ENCODE data around the gene SLC12A1.

DNA sequence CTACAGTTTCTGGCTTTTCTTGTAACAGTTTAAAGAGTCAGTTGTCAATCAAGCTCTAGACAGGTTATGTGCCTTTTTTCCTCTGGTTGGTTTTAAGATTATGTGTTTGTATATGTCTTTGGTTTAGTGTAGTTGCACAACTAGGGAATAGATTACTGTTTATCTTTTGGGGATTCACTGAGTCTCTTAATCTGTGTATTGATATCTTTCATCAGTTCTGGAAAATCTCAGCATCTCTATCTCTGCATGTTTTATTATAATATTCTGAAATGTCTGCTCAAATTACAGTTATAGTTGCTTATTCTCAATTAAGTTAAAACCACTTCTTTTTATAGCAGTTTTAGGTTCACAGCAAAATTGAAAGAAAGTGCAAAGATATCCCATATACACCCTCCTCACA is 139.4 kb downstream of the SLC12A1 start:
- no peak for TF ChIP-seq POLR2AphosphoS5 (IDR thresholded peaks at IDR 0.05; ENCODE audit: low read depth, low read length)
- TF ChIP-seq TAF1 (IDR thresholded peaks at IDR 0.05; ENCODE audit: borderline replicate concordance, insufficient read depth, low read length) = no peak

All from PFSK-1 (cell line).